Activated CD4-positive, alpha-beta T cell treated with anti-CD3 and anti-CD28 coated beads for 1 hour (primary cell): ENCODE results near the gene QKI.
"Not testable (repeated sequence)": the region's sequence is repeated elsewhere in the genome, so short reads cannot be mapped to it uniquely, and the experiment has no call there.

ENCODE experiments used
- DNase-seq: peaks from one replicate; pipeline ENCODE4 v3.0.0-alpha.2; 2020

QKI gene

DNA sequence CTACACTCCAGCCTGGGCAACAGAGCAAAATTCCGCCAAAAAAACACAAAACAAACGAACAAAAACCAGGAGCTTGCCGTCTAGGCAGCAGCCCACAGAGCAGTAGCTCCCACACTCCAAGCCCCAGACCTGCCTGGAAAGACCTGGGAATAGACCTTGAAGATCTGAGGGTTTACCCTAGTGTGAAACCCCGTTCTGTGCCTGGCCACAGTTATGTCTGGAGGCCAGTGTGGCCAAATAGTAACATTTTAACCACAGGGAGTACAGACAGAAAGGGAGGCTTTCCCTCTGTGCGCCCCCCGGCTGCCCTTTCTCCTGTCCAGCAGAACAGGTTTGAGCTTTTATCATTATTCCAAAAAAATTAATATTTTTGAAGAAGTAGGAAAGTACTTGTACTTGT, 172.4 kb downstream of the QKI start:
- no peak for DNase-seq

GRCh38 chr6:163588220-163588919, 173.9 kb downstream of the QKI start:
- DNase-seq: no peak

DNA sequence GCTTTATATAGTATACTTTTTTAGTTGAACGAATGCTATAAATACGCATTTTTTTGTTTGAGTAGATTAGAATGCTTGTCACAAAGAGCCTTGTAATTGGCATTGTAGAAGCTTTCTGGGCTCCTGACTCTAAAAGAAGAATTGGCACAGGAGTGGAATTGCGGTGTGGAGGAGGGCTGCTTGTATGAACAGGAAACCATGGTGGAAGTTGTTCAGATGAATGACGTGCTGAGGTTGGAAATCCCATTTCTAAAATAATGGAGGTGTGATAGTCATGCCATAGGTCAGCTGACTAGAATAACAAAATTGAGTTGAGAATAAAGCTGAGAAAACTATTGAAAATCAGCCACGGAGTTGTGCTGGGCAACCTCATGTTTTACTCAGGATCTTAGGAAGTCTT, 174.9 kb downstream of the QKI start:
- DNase-seq: no peak

DNA sequence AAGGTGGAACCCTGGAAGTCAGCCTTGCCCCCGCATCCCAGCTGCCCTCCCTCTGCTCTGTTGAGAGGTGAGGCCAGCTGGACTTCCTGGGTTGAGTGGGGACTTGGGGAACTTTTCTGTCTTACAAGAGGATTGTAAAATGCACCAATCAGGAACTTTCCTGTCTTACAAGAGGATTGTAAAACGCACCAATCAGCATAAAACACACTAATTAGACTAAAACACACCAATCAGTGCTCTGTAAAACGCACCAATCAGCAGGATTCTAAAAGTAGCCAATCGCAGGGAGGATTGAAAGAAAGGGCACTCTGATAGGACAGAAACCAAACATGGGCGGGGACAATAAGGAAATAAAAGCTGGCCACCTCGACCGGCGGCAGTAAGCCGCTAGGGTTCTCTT, 175.6 kb downstream of the QKI start:
- DNase-seq: not testable (repeated sequence)

GRCh38 chr6:163592872-163593271, 178.4 kb downstream of the QKI start:
- no peak for DNase-seq

- DNase-seq: no peak
These were observed 181.7 kb downstream of the QKI start for GRCh38 chr6:163596174-163596573.

- no peak for DNase-seq
These were observed 184.6 kb downstream of the QKI start for GRCh38 chr6:163599136-163599535.

- no peak for DNase-seq
These were observed 185.2 kb downstream of the QKI start for GRCh38 chr6:163599684-163600083.

DNA sequence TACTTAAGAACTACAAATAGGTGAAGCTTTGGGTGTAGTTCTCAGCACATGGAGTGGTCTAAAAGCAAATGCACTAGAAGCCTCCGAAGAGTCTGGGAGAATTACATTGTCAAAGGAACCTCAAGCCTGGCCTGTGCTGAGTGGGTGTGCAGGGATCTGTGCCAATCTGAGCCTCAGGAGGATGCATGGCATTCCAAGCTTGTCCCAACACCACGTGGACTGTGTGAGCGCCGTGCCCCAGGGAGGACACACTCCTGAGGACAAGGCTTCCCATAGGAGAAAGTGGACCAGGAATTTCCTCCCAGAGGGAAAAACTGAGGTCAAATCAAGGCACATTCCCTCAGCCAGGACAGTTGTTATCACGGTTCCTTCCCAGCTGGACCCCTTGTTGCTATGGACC, 185.8 kb downstream of the QKI start:
- DNase-seq: no peak

DNA sequence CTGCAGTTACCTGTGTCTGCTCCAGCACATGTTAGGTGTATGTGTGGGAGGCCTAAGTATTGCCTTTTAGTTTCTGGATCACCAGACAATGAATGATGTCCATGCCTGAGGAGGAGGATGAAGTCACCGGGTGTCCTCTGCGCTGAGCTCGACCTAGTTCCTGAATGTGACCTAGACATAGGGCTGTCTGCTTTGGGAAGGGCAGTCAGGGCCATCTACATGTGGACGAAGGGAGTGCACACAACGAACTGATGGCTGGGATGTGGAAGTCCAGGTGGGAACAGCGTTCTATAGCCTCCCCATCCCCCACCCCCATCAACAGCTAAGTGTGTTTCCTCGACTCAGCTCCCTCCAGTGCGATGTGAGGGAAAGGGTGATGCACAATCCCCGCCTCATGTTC, 186.3 kb downstream of the QKI start:
- DNase-seq: no peak

- DNase-seq: no peak
These were observed 188.3 kb downstream of the QKI start for GRCh38 chr6:163602851-163603250.

GRCh38 chr6:163603395-163603794, 188.9 kb downstream of the QKI start:
- DNase-seq: no peak

DNA sequence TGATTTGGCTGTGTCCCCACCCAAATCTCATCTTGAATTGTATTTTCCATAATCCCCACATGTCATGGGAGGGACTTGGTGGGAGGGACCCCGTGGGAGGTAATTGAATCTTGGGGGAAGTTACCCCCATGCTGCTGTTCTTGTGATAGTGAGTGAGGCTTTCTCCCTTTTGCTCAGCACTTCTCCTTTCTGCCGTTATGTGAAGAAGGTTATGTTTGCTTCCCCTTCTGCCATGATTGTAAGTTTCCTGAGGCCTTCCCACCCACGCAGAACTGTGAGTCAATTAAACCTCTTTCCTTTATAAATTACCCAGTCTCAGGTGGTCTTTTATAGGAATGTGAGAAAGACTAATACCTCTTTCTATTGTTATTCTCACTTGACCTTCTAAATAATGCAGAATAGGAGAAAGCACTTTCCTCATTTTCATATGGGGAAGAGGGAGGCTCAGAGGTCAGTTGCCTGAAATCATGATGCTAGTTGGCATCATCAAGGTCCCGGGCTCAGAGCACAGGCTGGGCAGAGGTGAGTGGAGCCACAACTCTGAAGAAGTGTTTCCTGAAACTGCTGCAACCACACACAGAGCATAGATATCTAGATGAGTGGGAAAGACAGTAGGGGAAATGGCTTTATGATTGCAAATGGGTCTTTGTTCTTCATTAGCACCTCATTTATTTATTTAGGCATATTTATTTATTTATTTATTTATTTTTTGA, 191.0 kb downstream of the QKI start:
- no peak for DNase-seq

DNA sequence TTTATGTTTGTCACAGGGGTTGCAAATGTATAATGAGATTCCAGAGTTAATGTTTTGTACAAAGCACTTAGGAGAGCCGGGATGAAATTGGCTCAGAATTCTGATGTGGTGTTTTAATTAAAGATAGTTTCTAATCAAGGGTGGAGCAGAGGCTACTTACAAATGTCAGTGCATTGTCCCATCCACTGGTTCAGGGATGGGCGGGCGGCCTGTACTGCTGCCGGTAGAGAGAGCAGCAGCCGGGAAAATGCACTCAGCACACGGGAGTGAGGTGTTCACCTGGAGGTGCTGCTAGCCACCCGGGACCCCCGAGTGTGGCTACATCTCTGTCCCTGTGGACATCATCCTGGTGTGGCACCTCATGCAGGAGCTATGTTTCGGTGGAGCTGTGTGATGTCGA, 193.3 kb downstream of the QKI start:
- DNase-seq: no peak

DNA sequence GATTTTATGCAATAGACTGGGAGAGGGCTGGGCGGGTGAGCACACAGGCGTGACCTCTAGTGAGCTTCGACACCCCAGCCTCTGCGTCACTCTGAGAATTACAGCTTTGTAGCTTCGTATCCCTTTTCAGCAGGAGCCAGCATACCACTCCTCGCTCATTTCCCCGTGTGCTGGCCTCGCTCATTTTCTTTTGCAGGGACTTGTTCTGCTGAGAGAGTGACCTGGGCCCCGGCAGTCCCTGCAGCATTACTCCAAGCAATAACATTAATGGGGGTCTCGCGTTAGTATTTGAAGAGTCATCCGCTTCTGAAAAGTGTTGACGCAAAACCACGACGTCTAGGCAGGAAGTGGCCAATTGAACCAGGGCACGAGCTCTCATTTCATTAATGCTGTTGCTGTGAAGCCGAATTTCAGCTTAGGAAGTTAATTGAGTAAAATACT, 193.7 kb downstream of the QKI start:
- DNase-seq: no peak

- no peak for DNase-seq
These were observed 197.7 kb downstream of the QKI start for GRCh38 chr6:163612200-163612599.

DNA sequence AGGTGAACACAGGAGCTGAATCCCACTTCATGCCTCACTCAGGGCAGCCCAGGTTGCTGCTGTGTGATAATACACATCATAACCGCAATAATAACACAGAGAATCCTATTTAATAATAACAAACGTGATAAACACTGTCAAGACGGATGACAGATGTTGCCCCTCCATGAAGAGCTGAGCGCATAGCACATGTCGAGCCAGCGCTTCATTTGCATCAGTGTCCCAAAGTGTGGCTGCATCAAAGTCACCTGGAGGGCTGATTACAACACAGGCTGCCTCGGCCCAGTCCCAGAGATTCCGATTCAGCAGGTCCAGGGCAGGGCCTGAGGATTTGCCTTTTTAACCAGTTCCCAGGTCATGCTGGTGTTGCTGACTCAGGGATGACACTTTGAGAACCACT, 198.5 kb downstream of the QKI start:
- DNase-seq: no peak

DNA sequence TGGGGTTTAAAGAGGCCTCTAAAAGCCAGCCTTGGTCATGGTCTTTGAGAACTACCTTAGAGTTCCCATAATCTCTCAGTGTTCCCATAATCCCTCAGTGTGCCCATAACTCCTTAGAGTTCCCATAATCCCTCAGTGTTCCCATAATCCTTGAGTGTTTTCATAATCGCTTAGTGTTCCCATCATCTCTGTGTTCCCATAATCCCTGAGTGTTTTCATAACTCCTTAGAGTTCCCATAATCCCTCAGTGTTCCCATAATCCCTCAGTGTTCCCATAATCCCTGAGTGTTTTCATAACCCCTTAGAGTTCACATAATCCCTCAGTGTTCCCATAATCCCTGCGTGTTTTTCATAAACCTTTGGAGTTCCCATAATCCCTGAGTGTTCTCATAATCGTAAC, 199.2 kb downstream of the QKI start:
- DNase-seq: no peak

GRCh38 chr6:163616452-163616851, 201.9 kb downstream of the QKI start:
- DNase-seq: no peak

GRCh38 chr6:163617549-163617948, 203.0 kb downstream of the QKI start:
- no peak for DNase-seq

GRCh38 chr6:163620101-163620500, 205.6 kb downstream of the QKI start:
- no peak for DNase-seq

DNA sequence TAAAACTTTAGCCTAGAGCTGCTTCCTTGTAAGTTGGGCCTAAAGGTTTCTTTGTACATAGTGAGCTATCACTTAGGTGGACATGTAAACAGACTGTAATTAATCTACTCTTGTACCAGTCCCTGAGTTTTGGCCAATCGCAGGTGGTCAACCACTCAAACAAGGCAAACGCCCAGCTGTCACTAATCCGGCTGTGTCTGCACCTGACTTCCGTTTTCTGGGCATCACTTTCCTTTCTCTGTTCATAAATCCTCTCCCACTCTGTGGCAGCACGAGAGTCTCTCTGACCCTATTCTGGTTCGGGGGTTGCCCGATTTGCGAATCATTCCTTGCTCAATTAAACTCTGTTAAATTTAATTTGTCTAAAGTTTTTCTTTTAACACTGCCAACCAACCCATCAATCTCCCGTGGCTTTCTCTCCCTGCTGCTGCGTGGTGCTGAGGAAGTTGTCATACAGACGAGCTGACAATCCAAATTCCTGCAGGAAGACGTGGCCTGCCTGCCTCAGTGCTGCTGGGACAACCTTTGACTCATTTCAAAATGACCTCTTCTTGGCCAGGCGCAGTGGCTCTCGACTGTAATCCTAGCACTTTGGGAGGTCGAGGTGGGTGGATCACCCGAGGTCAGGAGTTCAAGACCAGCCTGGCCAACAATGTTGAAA, 206.3 kb downstream of the QKI start:
- DNase-seq: no peak

GRCh38 chr6:163625265-163625664, 210.7 kb downstream of the QKI start:
- DNase-seq: no peak
